ENCODE measurements around the gene DSCAM. TPM values are rescaled to one million over a fixed set of nuclear protein-coding genes. Genes with fewer than 3 reads are reported as not detected.

The DSCAM gene
- total RNA-seq, 4 donors from 2014 or later = 0.17 TPM; not detected in 3

GRCh38 chr21:40531016-40531415 is 315.9 kb downstream of the DSCAM start:
- TF ChIP-seq CTCF (IDR thresholded peaks at IDR 0.05; ENCODE audit: low read depth) = no peak

- no peak for TF ChIP-seq CTCF (IDR thresholded peaks at IDR 0.05; ENCODE audit: low read depth)
Observed at GRCh38 chr21:40517646-40518045, 329.3 kb downstream of the DSCAM start.

GRCh38 chr21:40516335-40516734 is 330.6 kb downstream of the DSCAM start:
- TF ChIP-seq CTCF (IDR thresholded peaks at IDR 0.05; ENCODE audit: low read depth) = no peak

GRCh38 chr21:40512590-40512989 is 334.4 kb downstream of the DSCAM start:
- TF ChIP-seq CTCF (IDR thresholded peaks at IDR 0.05; ENCODE audit: low read depth) = no peak

GRCh38 chr21:40507978-40508377 is 339.0 kb downstream of the DSCAM start:
- TF ChIP-seq CTCF (IDR thresholded peaks at IDR 0.05; ENCODE audit: low read depth) = no peak

- no peak for TF ChIP-seq CTCF (IDR thresholded peaks at IDR 0.05; ENCODE audit: low read depth)
Observed at GRCh38 chr21:40505681-40506080, 341.3 kb downstream of the DSCAM start.

GRCh38 chr21:40505244-40505643 is 341.7 kb downstream of the DSCAM start:
- TF ChIP-seq CTCF (IDR thresholded peaks at IDR 0.05; ENCODE audit: low read depth) = no peak
